OCI-LY1 (cell line): Measurements from ENCODE around the gene CDK5R2.

Experiments
- EZH2 ChIP-seq: fragments of 200-600 bp; sonication (generic), shearing (Covaris generic); IDR thresholded peaks from 2 replicates; pipeline ENCODE4 v1.8.0; 2017; ENCODE audit warnings: borderline replicate concordance, mixed run types, mild to moderate bottlenecking, antibody characterized with exemption, low read length, moderate library complexity, mixed read lengths
- TF ChIP-seq, protein P1 (sequence below): fragments of 200-600 bp; sonication (generic), shearing (Covaris generic); IDR thresholded peaks from 2 replicates; pipeline ENCODE4 v1.5.1; 2017; ENCODE audit warnings: mild to moderate bottlenecking, antibody characterized with exemption, low read length, moderate library complexity, mixed read lengths

DNA sequence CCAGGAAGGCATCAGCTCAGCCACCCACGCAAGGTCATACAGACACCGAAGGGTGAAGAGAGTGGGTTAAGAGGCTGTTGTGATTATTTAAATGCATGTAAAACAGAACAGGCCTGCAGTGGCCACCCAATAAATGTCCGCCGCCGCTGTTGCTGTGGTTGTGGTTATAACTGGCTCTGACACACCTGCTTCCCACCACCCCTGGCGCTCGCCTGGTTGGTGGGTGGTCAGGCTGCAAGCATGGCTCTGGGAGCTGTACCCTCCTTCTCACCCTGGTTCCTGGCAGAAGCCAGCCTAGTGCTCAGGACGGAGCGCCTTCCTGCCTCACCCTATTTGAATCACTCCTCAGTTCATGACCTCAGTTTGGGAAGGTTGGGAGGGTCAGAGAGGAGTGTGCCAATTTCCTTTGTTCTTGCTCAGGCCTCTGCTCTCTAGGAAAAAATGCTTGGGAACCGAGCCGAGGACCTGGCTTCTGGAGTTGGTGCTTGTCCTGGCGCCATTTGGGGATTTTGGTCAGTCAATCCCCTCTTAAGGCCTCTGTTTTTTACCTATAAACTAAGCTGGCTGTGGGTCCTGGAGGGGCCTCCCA lies 39.0 kb downstream of the CDK5R2 start:
- no peak for TF ChIP-seq EZH2
- TF ChIP-seq, protein P1, sequence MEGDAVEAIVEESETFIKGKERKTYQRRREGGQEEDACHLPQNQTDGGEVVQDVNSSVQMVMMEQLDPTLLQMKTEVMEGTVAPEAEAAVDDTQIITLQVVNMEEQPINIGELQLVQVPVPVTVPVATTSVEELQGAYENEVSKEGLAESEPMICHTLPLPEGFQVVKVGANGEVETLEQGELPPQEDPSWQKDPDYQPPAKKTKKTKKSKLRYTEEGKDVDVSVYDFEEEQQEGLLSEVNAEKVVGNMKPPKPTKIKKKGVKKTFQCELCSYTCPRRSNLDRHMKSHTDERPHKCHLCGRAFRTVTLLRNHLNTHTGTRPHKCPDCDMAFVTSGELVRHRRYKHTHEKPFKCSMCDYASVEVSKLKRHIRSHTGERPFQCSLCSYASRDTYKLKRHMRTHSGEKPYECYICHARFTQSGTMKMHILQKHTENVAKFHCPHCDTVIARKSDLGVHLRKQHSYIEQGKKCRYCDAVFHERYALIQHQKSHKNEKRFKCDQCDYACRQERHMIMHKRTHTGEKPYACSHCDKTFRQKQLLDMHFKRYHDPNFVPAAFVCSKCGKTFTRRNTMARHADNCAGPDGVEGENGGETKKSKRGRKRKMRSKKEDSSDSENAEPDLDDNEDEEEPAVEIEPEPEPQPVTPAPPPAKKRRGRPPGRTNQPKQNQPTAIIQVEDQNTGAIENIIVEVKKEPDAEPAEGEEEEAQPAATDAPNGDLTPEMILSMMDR = no peak
